Measurements from ENCODE around the gene GRM7. TPM values are rescaled to one million over a fixed set of nuclear protein-coding genes. Genes with fewer than 3 reads are reported as not detected.

GRM7 gene
- total RNA-seq, 2 donors from 2014 or later = 0.96 to 1.5 TPM

DNA sequence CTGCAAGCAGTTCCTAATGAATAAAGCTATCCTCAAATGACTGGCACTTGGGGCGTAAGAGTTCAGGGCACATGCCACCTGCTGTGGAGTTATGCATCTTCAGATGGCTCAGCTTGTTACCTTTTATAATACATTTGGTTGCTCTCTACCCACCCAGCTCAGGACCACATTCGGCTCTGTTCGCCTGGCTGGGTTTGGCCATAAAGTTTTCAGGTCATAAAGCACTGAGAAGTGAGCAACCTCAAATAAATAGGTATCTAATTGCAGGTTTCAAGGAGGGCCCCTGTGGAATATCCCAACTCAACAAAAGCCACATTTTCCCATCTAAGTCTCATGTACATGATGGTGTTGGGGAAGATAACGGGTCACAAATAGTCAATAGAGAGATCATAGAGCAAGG lies 727.3 kb downstream of the GRM7 start:
- DNase-seq (ENCODE audit: low spot score) = no peak
- 80% methylated on average over 4 of the region's 4 CpGs for WGBS
- no peaks in the 10 kb centered on the region for H3K27me3 ChIP-seq (replicated peaks; ENCODE audit: insufficient read depth)
- intact Hi-C loops (cut with DNase I) = no loop called here
- H3K36me3 ChIP-seq = no peaks in the 10 kb centered on the region
- TF ChIP-seq POLR2AphosphoS5 (IDR thresholded peaks at IDR 0.05) (no peak), CTCF (IDR thresholded peaks at IDR 0.05) (no peak), POLR2A (IDR thresholded peaks at IDR 0.05) (no peak)
- H3K9me3 ChIP-seq = no peaks in the 10 kb centered on the region
- H3K4me3 ChIP-seq = no peak overlapping the region
- no peaks in the 10 kb centered on the region for H3K4me1 ChIP-seq (replicated peaks)
- no peak overlapping the region for H3K27ac ChIP-seq

- intact Hi-C loops (cut with DNase I) = no loop called here
- Histone ChIP-seq H3K9me3 (no peaks in the 10 kb centered on the region), H3K36me3 (no peaks in the 10 kb centered on the region), H3K4me3 (no peak overlapping the region), H3K27ac (no peak overlapping the region), H3K27me3 (replicated peaks; ENCODE audit: insufficient read depth) (no peaks in the 10 kb centered on the region), H3K4me1 (replicated peaks) (no peaks in the 10 kb centered on the region)
- 84% methylated on average over 2 of the region's 2 CpGs for WGBS
- no peak for TF ChIP-seq POLR2A (IDR thresholded peaks at IDR 0.05)
- TF ChIP-seq CTCF (IDR thresholded peaks at IDR 0.05) = no peak
- no peak for TF ChIP-seq POLR2AphosphoS5 (IDR thresholded peaks at IDR 0.05)
- DNase-seq (ENCODE audit: low spot score) = no peak
Observed at GRCh38 chr3:7589526-7589925, 728.6 kb downstream of the GRM7 start.

DNA sequence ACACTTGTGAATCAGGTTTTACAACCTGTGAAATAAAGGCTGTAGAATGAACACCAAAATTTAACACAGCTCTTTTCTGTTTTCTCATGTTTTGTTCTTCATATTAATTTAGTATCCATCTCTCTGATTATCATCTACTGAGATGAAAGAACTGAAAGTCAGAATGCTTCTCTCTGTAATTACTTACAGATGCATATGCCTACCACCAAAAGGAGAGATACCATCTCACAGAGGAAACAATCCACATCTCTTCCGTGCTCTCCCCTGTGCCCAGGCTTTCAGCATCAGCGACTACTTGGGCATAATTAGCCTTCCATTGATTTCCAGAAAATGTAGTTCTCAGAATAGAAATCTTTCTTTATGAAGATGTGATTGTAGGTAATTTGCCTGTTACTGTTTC lies 741.4 kb downstream of the GRM7 start:
- Histone ChIP-seq H3K36me3 (no peaks in the 10 kb centered on the region), H3K27me3 (replicated peaks; ENCODE audit: insufficient read depth) (no peaks in the 10 kb centered on the region), H3K9me3 (no peaks in the 10 kb centered on the region), H3K4me1 (replicated peaks) (no peaks in the 10 kb centered on the region), H3K27ac (no peak overlapping the region), H3K4me3 (no peak overlapping the region)
- intact Hi-C loops (cut with DNase I) = no loop called here
- no peak for DNase-seq (ENCODE audit: low spot score)
- no peak for TF ChIP-seq POLR2AphosphoS5 (IDR thresholded peaks at IDR 0.05)
- TF ChIP-seq CTCF (IDR thresholded peaks at IDR 0.05) = no peak
- no peak for TF ChIP-seq POLR2A (IDR thresholded peaks at IDR 0.05)
- WGBS = 62% methylated on average over 2 of the region's 2 CpGs

- H3K9me3 ChIP-seq = no peaks in the 10 kb centered on the region
- DNase-seq (ENCODE audit: low spot score) = no peak
- no peak for TF ChIP-seq CTCF (IDR thresholded peaks at IDR 0.05)
- TF ChIP-seq POLR2AphosphoS5 (IDR thresholded peaks at IDR 0.05) = no peak
- no peak for TF ChIP-seq POLR2A (IDR thresholded peaks at IDR 0.05)
- 56% methylated on average over 2 of the region's 2 CpGs for WGBS
- H3K36me3 ChIP-seq = no peaks in the 10 kb centered on the region
- intact Hi-C loops (cut with DNase I) = no loop called here
- H3K4me3 ChIP-seq = no peak overlapping the region
- H3K27ac ChIP-seq = no peak overlapping the region
- H3K4me1 ChIP-seq (replicated peaks) = no peaks in the 10 kb centered on the region
- no peaks in the 10 kb centered on the region for H3K27me3 ChIP-seq (replicated peaks; ENCODE audit: insufficient read depth)
Observed at GRCh38 chr3:7607083-7607482, 746.2 kb downstream of the GRM7 start.

- Histone ChIP-seq H3K4me1 (replicated peaks) (no peaks in the 10 kb centered on the region), H3K36me3 (no peaks in the 10 kb centered on the region), H3K4me3 (no peak overlapping the region), H3K27me3 (replicated peaks; ENCODE audit: insufficient read depth) (no peaks in the 10 kb centered on the region), H3K9me3 (no peaks in the 10 kb centered on the region), H3K27ac (no peak overlapping the region)
- TF ChIP-seq POLR2A (IDR thresholded peaks at IDR 0.05) (no peak), POLR2AphosphoS5 (IDR thresholded peaks at IDR 0.05) (no peak), CTCF (IDR thresholded peaks at IDR 0.05) (no peak)
- no peak for DNase-seq (ENCODE audit: low spot score)
- intact Hi-C loops (cut with DNase I) = no loop called here
- 73% methylated on average over 2 of the region's 2 CpGs for WGBS
Observed at GRCh38 chr3:7607676-7608075, 746.8 kb downstream of the GRM7 start.
